ENCODE measurements around the gene KCNE2.
"Not testable (repeated sequence)": the region's sequence is repeated elsewhere in the genome, so short reads cannot be mapped to it uniquely, and the experiment has no call there.

The KCNE2 gene

GRCh38 chr21:34351786-34352241 is 12.0 kb upstream of the KCNE2 start:
- in situ Hi-C loops (cut with MboI; ENCODE audit: low pct_unique_long_range_greater_than_20kb, low sequenced_read_pairs): no loop called here
- DNase-seq: peak; percentile 82

- no peak for DNase-seq
- in situ Hi-C loops (cut with MboI; ENCODE audit: low pct_unique_long_range_greater_than_20kb, low sequenced_read_pairs): no loop called here
Observed at GRCh38 chr21:34352556-34352955, 11.2 kb upstream of the KCNE2 start.

- DNase-seq: no peak
- in situ Hi-C loops (cut with MboI; ENCODE audit: low pct_unique_long_range_greater_than_20kb, low sequenced_read_pairs): no loop called here
Observed at GRCh38 chr21:34353182-34353581, 10.6 kb upstream of the KCNE2 start.

- in situ Hi-C loops (cut with MboI; ENCODE audit: low pct_unique_long_range_greater_than_20kb, low sequenced_read_pairs): no loop called here
- no peak for DNase-seq
Observed at GRCh38 chr21:34354836-34355235, 9.0 kb upstream of the KCNE2 start.

GRCh38 chr21:34355570-34355969 is 8.2 kb upstream of the KCNE2 start:
- no peak for DNase-seq
- in situ Hi-C loops (cut with MboI; ENCODE audit: low pct_unique_long_range_greater_than_20kb, low sequenced_read_pairs): no loop called here

GRCh38 chr21:34357889-34358288 is 5.9 kb upstream of the KCNE2 start:
- in situ Hi-C loops (cut with MboI; ENCODE audit: low pct_unique_long_range_greater_than_20kb, low sequenced_read_pairs): no loop called here
- DNase-seq: no peak

GRCh38 chr21:34358866-34359265 is 4.9 kb upstream of the KCNE2 start:
- no peak for DNase-seq
- in situ Hi-C loops (cut with MboI; ENCODE audit: low pct_unique_long_range_greater_than_20kb, low sequenced_read_pairs): no loop called here

- in situ Hi-C loops (cut with MboI; ENCODE audit: low pct_unique_long_range_greater_than_20kb, low sequenced_read_pairs): no loop called here
Observed at GRCh38 chr21:34360488-34361241, 3.1 kb upstream of the KCNE2 start.

GRCh38 chr21:34362136-34362444 is 1.7 kb upstream of the KCNE2 start:
- in situ Hi-C loops (cut with MboI; ENCODE audit: low pct_unique_long_range_greater_than_20kb, low sequenced_read_pairs): no loop called here

More at GRCh38 chr21:34360488-34361241, 3.1 kb upstream of the KCNE2 start:
- DNase-seq: peak; percentile 25

GRCh38 chr21:34362670-34363069 is 1.1 kb upstream of the KCNE2 start:
- in situ Hi-C loops (cut with MboI; ENCODE audit: low pct_unique_long_range_greater_than_20kb, low sequenced_read_pairs): no loop called here
- DNase-seq: no peak

More at GRCh38 chr21:34362136-34362444, 1.7 kb upstream of the KCNE2 start:
- no peak for DNase-seq

- in situ Hi-C loops (cut with MboI; ENCODE audit: low pct_unique_long_range_greater_than_20kb, low sequenced_read_pairs): no loop called here
Observed at GRCh38 chr21:34364921-34365320, 1.1 kb downstream of the KCNE2 start.

GRCh38 chr21:34365809-34366208 is 2.0 kb downstream of the KCNE2 start:
- no peak for DNase-seq
- in situ Hi-C loops (cut with MboI; ENCODE audit: low pct_unique_long_range_greater_than_20kb, low sequenced_read_pairs): no loop called here

More at GRCh38 chr21:34364921-34365320, 1.1 kb downstream of the KCNE2 start:
- no peak for DNase-seq

- peak; percentile 72 for DNase-seq
- in situ Hi-C loops (cut with MboI; ENCODE audit: low pct_unique_long_range_greater_than_20kb, low sequenced_read_pairs): no loop called here
Observed at GRCh38 chr21:34367320-34367935, 3.6 kb downstream of the KCNE2 start.

- in situ Hi-C loops (cut with MboI; ENCODE audit: low pct_unique_long_range_greater_than_20kb, low sequenced_read_pairs): no loop called here
- DNase-seq: no peak
Observed at GRCh38 chr21:34369741-34370140, 5.9 kb downstream of the KCNE2 start.

- no peak for DNase-seq
- in situ Hi-C loops (cut with MboI; ENCODE audit: low pct_unique_long_range_greater_than_20kb, low sequenced_read_pairs): no loop called here
Observed at GRCh38 chr21:34372321-34372720, 8.5 kb downstream of the KCNE2 start.

- in situ Hi-C loops (cut with MboI; ENCODE audit: low pct_unique_long_range_greater_than_20kb, low sequenced_read_pairs); DNase-seq: not testable (repeated sequence)
Observed at GRCh38 chr21:34374462-34374861, 10.7 kb downstream of the KCNE2 start.

GRCh38 chr21:34374940-34375618 is 11.3 kb downstream of the KCNE2 start, which contains the start of gene SMIM11:
SMIM11 (plus strand) TSS chr21:34375507; CDS start chr21:34379505, 3,998 bp downstream.
- in situ Hi-C loops (cut with MboI; ENCODE audit: low pct_unique_long_range_greater_than_20kb, low sequenced_read_pairs): not testable (repeated sequence)

GRCh38 chr21:34375619-34375972 is 11.8 kb downstream of the KCNE2 start:
- in situ Hi-C loops (cut with MboI; ENCODE audit: low pct_unique_long_range_greater_than_20kb, low sequenced_read_pairs); DNase-seq: not testable (repeated sequence)

More at GRCh38 chr21:34374940-34375618, 11.3 kb downstream of the KCNE2 start, which contains the start of gene SMIM11:
- DNase-seq: not testable (repeated sequence)

- DNase-seq: not testable (repeated sequence)
Observed at GRCh38 chr21:34383138-34383537, 19.3 kb downstream of the KCNE2 start.

More at GRCh38 chr21:34383138-34383537, 19.3 kb downstream of the KCNE2 start:
- in situ Hi-C loops (cut with MboI; ENCODE audit: low pct_unique_long_range_greater_than_20kb, low sequenced_read_pairs): not testable (repeated sequence)
